Hematopoietic multipotent progenitor cell treated with erythropoietin and hydrocortisone succinate and interleukin-3 and kit ligand, for 17 days (in vitro differentiated cells): Measurements from ENCODE around the gene PRSS21.
A peak's percentile ranks its signal among the peaks of the same experiment; 100 is the strongest.

ENCODE experiments used
- DNase-seq: peaks from one replicate; pipeline ENCODE4 v3.0.0-alpha.2; 2015; ENCODE audit warnings: low spot score

Gene PRSS21

GRCh38 chr16:2816751-2817339 is at the start of gene PRSS21:
Gene PRSS21 (plus strand): TSS chr16:2817237. CDS start chr16:2817269, 32 bp downstream.
- no peak for DNase-seq

- DNase-seq, result no peak
Observed at GRCh38 chr16:2767891-2768290, 49.1 kb upstream of the PRSS21 start.

- no peak for DNase-seq
Observed at GRCh38 chr16:2768403-2769089, 48.5 kb upstream of the PRSS21 start.

GRCh38 chr16:2769100-2769529 is 47.9 kb upstream of the PRSS21 start:
- no peak for DNase-seq

GRCh38 chr16:2769675-2770056 is 47.4 kb upstream of the PRSS21 start:
- DNase-seq, result no peak

GRCh38 chr16:2770057-2770951 is 46.7 kb upstream of the PRSS21 start:
- DNase-seq, result peak; percentile 27

- no peak for DNase-seq
Observed at GRCh38 chr16:2771496-2772402, 45.3 kb upstream of the PRSS21 start.

- DNase-seq, result no peak
Observed at GRCh38 chr16:2773188-2773968, 43.7 kb upstream of the PRSS21 start.

- DNase-seq, result no peak
Observed at GRCh38 chr16:2774161-2774891, 42.7 kb upstream of the PRSS21 start.

- no peak for DNase-seq
Observed at GRCh38 chr16:2775131-2775716, 41.8 kb upstream of the PRSS21 start.

GRCh38 chr16:2775765-2776499 is 41.1 kb upstream of the PRSS21 start:
- no peak for DNase-seq

- DNase-seq, result no peak
Observed at GRCh38 chr16:2776500-2777139, 40.4 kb upstream of the PRSS21 start.

- DNase-seq, result peak; percentile 88
Observed at GRCh38 chr16:2777231-2777902, 39.7 kb upstream of the PRSS21 start, which contains the start of gene ELOB. Gene ELOB (minus strand): TSS chr16:2777280. CDS start chr16:2777239, 41 bp downstream.

- DNase-seq, result peak; percentile 58
Observed at GRCh38 chr16:2777903-2778629, 39.0 kb upstream of the PRSS21 start.

- no peak for DNase-seq
Observed at GRCh38 chr16:2778630-2778958, 38.4 kb upstream of the PRSS21 start.

GRCh38 chr16:2779151-2779920 is 37.7 kb upstream of the PRSS21 start:
- DNase-seq, result no peak
